Inflammatory macrophage treated with lipopolysaccharide for 4 hours (primary cell): Measurements from ENCODE around the gene RPS15.
"Not testable (repeated sequence)": the region's sequence is repeated elsewhere in the genome, so short reads cannot be mapped to it uniquely, and the experiment has no call there.

ENCODE experiments used
- DNase-seq: peaks from one replicate; pipeline ENCODE4 v3.0.0-alpha.2; 2020

RPS15 gene

GRCh38 chr19:1437609-1438008, 587 bp upstream of the RPS15 start:
- DNase-seq = no peak

GRCh38 chr19:1438933-1439354, 748 bp downstream of the RPS15 start:
- no peak for DNase-seq

- not testable (repeated sequence) for DNase-seq
Observed at GRCh38 chr19:1439525-1440417, 1.6 kb downstream of the RPS15 start.

- no peak for DNase-seq
Observed at GRCh38 chr19:1440418-1440801, 2.2 kb downstream of the RPS15 start.

GRCh38 chr19:1441022-1441426, 2.8 kb downstream of the RPS15 start:
- no peak for DNase-seq

GRCh38 chr19:1441677-1442438, 3.7 kb downstream of the RPS15 start:
- no peak for DNase-seq

- peak; percentile 66 for DNase-seq
Observed at GRCh38 chr19:1445185-1445931, 7.2 kb downstream of the RPS15 start.

- DNase-seq = no peak
Observed at GRCh38 chr19:1445932-1446712, 7.9 kb downstream of the RPS15 start.

GRCh38 chr19:1446713-1447481, 8.7 kb downstream of the RPS15 start:
- DNase-seq = no peak

GRCh38 chr19:1447504-1447903, 9.3 kb downstream of the RPS15 start:
- DNase-seq = no peak

- DNase-seq = no peak
Observed at GRCh38 chr19:1447944-1448343, 9.7 kb downstream of the RPS15 start.

- DNase-seq = no peak
Observed at GRCh38 chr19:1449467-1450442, 11.6 kb downstream of the RPS15 start, which contains the start of gene APC2. Gene APC2 (plus strand): TSS chr19:1450121. CDS start chr19:1453002, 2,881 bp downstream.

GRCh38 chr19:1450735-1451731, 12.8 kb downstream of the RPS15 start:
- no peak for DNase-seq

- no peak for DNase-seq
Observed at GRCh38 chr19:1451916-1452801, 14.0 kb downstream of the RPS15 start.

- no peak for DNase-seq
Observed at GRCh38 chr19:1452802-1453524, 14.8 kb downstream of the RPS15 start.

GRCh38 chr19:1453525-1454364, 15.5 kb downstream of the RPS15 start:
- DNase-seq = peak; percentile 29
